Gastrocnemius medialis (tissue), 4 donors: ENCODE data around the gene WFDC10A. TPM values are rescaled to one million over a fixed set of nuclear protein-coding genes. Genes with fewer than 3 reads are reported as not detected.
"Not testable (repeated sequence)": the region's sequence is repeated elsewhere in the genome, so short reads cannot be mapped to it uniquely, and the experiment has no call there.

Source experiments
- ATAC-seq, 2 donors: fragments of 150-250 bp; one replicate each; pipeline ENCODE4 v1.9.1; 2016
- DNase-seq, 2 donors: peaks; one replicate each; pipeline ENCODE4 v3.0.0-alpha.2; 2019
- H3K27ac ChIP-seq, 4 donors: fragments of 200-600 bp; sonication (generic); 1 replicate in 1 of 4; 2 replicates in 3 of 4; pipeline ENCODE4 v1.5.1; 2016 to 2018; ENCODE audit warnings: mild to moderate bottlenecking in 2 of 4, moderate library complexity in 1 of 4
- H3K27me3 ChIP-seq, 3 donors: fragments of 200-600 bp; sonication (generic) in 2 of 3; 1 replicate in 1 of 3; 2 replicates in 2 of 3; pipeline versions ENCODE4 v1.5.1 to v1.6.0; 2016 to 2019; ENCODE audit warnings: mild to moderate bottlenecking in 1 of 3, moderate library complexity in 1 of 3
- H3K36me3 ChIP-seq, 2 donors: fragments of 200-600 bp; sonication (generic) in 1 of 2; one replicate each; pipeline ENCODE4 v1.5.1; 2017 to 2018
- H3K4me1 ChIP-seq, 2 donors: fragments of 200-600 bp; sonication (generic) in 1 of 2; one replicate each; pipeline ENCODE4 v1.5.1; 2016 to 2017; ENCODE audit warnings: mild to moderate bottlenecking in 2 of 2
- H3K4me3 ChIP-seq, 4 donors: fragments of 200-600 bp; sonication (generic) in 3 of 4; 1 replicate in 1 of 4; 2 replicates in 3 of 4; pipeline ENCODE4 v1.5.1; 2016 to 2019; ENCODE audit warnings: mild to moderate bottlenecking in 2 of 4
- H3K9me3 ChIP-seq, 3 donors: fragments of 200-600 bp; sonication (generic) in 2 of 3; 1 replicate in 1 of 3; 2 replicates in 2 of 3; pipeline ENCODE4 v1.5.1; 2016 to 2019
- CTCF ChIP-seq, 5 experiments: fragments of 450-650 bp in 3 of 5; fragments of 200-600 bp in 2 of 5; sonication (generic) in 2 of 5; IDR thresholded peaks in 4 of 5; conservative IDR thresholded peaks in 1 of 5; 1 replicate in 4 of 5; 2 replicates in 1 of 5; pipeline ENCODE4 v1.5.1; 2016 to 2019; ENCODE audit warnings: antibody characterized with exemption in 5 of 5, mild to moderate bottlenecking in 3 of 5, moderate library complexity in 3 of 5
- POLR2A ChIP-seq, 2 donors: fragments of 450-650 bp; IDR thresholded peaks; one replicate each; pipeline ENCODE4 v1.6.1; 2017; ENCODE audit warnings: antibody characterized with exemption in 2 of 2, mild to moderate bottlenecking in 2 of 2, moderate library complexity in 2 of 2
- in situ Hi-C, 4 donors: fragments of 200-750 bp; cut with MboI; loops; one replicate each; pipeline versions ENCODE4 v1.15.0 to v1.8.0; 2017; ENCODE audit warnings: low sequenced_read_pairs in 4 of 4
- intact Hi-C: fragments of 100-400 bp; cut with DNase I; formaldehyde crosslinking; loops from one replicate; pipeline ENCODE4 v1.15.1; 2023; ENCODE audit warnings: low total_unique reads
- total RNA-seq, 4 donors: library from RNA; depleted of rRNA; stranded (reverse); fragments of >200 nt; gene quantifications; one replicate each; pipeline versions ENCODE4 v1.1.0 to v1.2.3, GENCODE V29; 2016

WFDC10A gene
- not detected for total RNA-seq

DNA sequence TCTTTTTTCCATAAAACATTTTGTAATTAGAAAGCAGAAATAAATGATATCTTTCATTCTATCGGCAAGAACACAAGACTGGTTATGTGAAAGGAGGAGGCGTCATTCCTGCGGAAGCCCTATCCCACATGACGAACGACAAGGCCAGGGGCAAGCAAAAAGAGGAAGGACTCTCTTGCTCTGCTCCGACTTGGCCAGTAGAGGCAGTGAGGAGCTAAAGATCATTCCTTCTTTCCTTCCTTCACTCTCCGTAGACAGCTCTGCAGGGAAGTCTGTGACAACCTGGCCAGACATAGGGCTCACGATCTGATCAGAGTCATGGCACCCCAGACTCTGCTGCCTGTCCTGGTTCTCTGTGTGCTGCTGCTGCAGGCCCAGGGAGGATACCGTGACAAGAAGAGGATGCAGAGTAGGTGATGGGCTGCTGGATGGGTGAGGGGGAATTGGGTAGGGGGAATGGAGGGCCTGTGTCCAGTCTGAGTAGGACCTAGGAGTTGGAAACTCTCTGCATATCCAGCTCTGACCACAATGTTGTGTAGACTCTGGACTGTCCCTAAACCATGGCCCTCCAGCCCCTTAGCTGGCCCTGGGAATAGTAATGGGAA lies at the start of gene WFDC10A:
TSS of gene WFDC10A (plus strand) at position 244 of the 605 bp plus-strand sequence. CDS start at position 319, 75 bp downstream.
- H3K9me3 ChIP-seq, result no peaks in the 10 kb centered on the region
- ATAC-seq (no peak), DNase-seq (peak in 1 of 2 donors; percentile 2)
- TF ChIP-seq CTCF (IDR thresholded peaks at IDR 0.05 in 4 of 5, conservative IDR thresholded peaks at IDR 0.05 in 1 of 5) (peak in 1 of 5 experiments; percentile 45), POLR2A (IDR thresholded peaks at IDR 0.05) (no peak)
- in situ Hi-C loops (no loop called here), intact Hi-C loops (no loop called here)
- H3K36me3 ChIP-seq, result no peaks in the 10 kb centered on the region
- no peaks in the 10 kb centered on the region for H3K27me3 ChIP-seq
- no peak within 1 kb of the TSS for H3K4me3 ChIP-seq
- no peaks in the 10 kb centered on the region for H3K4me1 ChIP-seq
- no peak within 1 kb of the TSS for H3K27ac ChIP-seq

DNA sequence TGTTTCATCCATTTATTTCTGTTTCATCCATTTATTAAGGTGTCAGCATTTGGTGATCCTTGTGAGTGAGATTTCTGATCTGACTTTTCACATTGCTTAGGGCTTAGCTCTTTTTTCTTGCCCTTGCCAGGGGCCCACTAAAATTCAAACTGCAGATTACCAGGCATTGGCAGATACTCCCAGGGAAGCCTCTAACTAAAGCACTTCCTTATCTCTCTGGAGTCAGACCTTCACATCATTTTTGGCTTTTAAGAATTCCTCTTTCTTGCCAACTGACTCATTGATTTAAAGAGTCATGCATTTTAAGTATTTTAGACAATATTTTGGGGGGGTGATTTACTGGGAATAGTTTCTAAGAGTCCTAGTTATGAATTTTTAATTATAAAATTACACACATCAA lies 47.8 kb upstream of the WFDC10A start:
- no peak overlapping the region for H3K27ac ChIP-seq
- H3K36me3 ChIP-seq, result no peaks in the 10 kb centered on the region
- intact Hi-C loops, result no loop called here
- in situ Hi-C loops, result no loop called here
- TF ChIP-seq CTCF (IDR thresholded peaks at IDR 0.05 in 4 of 5, conservative IDR thresholded peaks at IDR 0.05 in 1 of 5) (no peak), POLR2A (IDR thresholded peaks at IDR 0.05) (no peak)
- H3K9me3 ChIP-seq, result no peaks in the 10 kb centered on the region
- H3K4me3 ChIP-seq, result no peak overlapping the region
- DNase-seq (no peak), ATAC-seq (no peak)
- no peaks in the 10 kb centered on the region for H3K4me1 ChIP-seq
- H3K27me3 ChIP-seq, result no peaks in the 10 kb centered on the region

DNA sequence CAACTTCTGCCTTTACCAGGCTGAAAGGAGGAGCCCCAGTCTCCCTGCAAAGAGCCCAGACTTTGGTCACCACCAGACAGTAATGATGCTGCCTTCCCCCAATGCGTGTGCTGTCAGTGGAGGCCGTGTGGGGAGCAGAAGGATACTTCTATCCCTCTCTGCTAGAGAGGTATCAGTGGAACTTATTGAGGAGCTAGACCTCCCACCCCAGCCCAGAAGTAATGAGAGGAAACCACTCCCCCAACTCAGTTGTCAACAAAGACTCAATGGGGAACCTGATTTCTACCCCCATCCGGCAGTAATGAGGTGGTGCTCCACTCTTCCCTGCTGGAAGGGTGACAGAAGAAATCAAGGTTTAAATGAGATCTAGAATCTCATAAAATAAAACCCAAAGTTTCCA lies 46.0 kb upstream of the WFDC10A start:
- DNase-seq (no peak), ATAC-seq (no peak)
- H3K4me3 ChIP-seq, result no peak overlapping the region
- in situ Hi-C loops, result no loop called here
- H3K36me3 ChIP-seq, result no peaks in the 10 kb centered on the region
- TF ChIP-seq CTCF (IDR thresholded peaks at IDR 0.05 in 4 of 5, conservative IDR thresholded peaks at IDR 0.05 in 1 of 5) (no peak), POLR2A (IDR thresholded peaks at IDR 0.05) (no peak)
- H3K4me1 ChIP-seq, result no peaks in the 10 kb centered on the region
- no peak overlapping the region for H3K27ac ChIP-seq
- no peaks in the 10 kb centered on the region for H3K9me3 ChIP-seq
- H3K27me3 ChIP-seq, result no peaks in the 10 kb centered on the region
- intact Hi-C loops, result no loop called here

- H3K4me1 ChIP-seq, H3K27ac ChIP-seq, in situ Hi-C loops, ATAC-seq, H3K27me3 ChIP-seq, intact Hi-C loops, H3K36me3 ChIP-seq, H3K9me3 ChIP-seq, DNase-seq, H3K4me3 ChIP-seq: not testable (repeated sequence)
Observed at GRCh38 chr20:45584294-45584693, 45.2 kb upstream of the WFDC10A start.

DNA sequence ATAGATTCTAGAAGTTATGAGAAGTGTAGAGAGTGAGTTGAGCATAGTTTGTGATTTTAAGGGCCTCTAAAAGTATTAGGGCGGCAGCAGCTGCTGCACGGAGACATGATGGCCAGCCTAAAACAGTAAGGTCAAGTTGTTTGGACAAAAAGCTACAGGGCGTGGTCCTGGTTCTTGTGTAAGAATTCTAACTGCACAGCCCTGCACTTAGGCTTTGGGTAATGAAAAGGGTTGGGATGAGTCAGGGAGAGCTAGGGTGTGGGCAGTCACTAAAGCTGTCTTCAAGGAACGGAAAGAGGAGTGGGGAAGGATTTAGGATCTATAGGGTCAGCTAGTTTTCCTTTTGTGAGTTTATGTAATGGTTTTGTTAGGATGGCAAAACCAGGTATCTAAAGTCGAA lies 43.6 kb upstream of the WFDC10A start:
- H3K4me3 ChIP-seq, ATAC-seq, H3K27me3 ChIP-seq, H3K9me3 ChIP-seq, DNase-seq, in situ Hi-C loops, H3K36me3 ChIP-seq, H3K4me1 ChIP-seq, H3K27ac ChIP-seq, intact Hi-C loops: not testable (repeated sequence)

GRCh38 chr20:45588800-45589199 lies 40.7 kb upstream of the WFDC10A start:
- no peaks in the 10 kb centered on the region for H3K27me3 ChIP-seq
- in situ Hi-C loops, result no loop called here
- H3K27ac ChIP-seq, result no peak overlapping the region
- no peak for DNase-seq
- TF ChIP-seq POLR2A (IDR thresholded peaks at IDR 0.05) (no peak), CTCF (IDR thresholded peaks at IDR 0.05 in 4 of 5, conservative IDR thresholded peaks at IDR 0.05 in 1 of 5) (no peak)
- H3K4me3 ChIP-seq, result no peak overlapping the region
- no peaks in the 10 kb centered on the region for H3K4me1 ChIP-seq
- no peaks in the 10 kb centered on the region for H3K36me3 ChIP-seq
- no peak for ATAC-seq
- intact Hi-C loops, result no loop called here
- H3K9me3 ChIP-seq, result no peaks in the 10 kb centered on the region
